HG03520 (cell line): Measurements from ENCODE around the gene XRCC6.
"Not testable (repeated sequence)": the region's sequence is repeated elsewhere in the genome, so short reads cannot be mapped to it uniquely, and the experiment has no call there.

Source experiments
- ATAC-seq: cut with Tn5 transposase; IDR thresholded peaks from one replicate; pipeline ENCODE4 v1.9.1; 2021; ENCODE audit warnings: mild to moderate bottlenecking, moderate library complexity; ENCODE audit not compliant: unreplicated experiment

XRCC6 gene

DNA sequence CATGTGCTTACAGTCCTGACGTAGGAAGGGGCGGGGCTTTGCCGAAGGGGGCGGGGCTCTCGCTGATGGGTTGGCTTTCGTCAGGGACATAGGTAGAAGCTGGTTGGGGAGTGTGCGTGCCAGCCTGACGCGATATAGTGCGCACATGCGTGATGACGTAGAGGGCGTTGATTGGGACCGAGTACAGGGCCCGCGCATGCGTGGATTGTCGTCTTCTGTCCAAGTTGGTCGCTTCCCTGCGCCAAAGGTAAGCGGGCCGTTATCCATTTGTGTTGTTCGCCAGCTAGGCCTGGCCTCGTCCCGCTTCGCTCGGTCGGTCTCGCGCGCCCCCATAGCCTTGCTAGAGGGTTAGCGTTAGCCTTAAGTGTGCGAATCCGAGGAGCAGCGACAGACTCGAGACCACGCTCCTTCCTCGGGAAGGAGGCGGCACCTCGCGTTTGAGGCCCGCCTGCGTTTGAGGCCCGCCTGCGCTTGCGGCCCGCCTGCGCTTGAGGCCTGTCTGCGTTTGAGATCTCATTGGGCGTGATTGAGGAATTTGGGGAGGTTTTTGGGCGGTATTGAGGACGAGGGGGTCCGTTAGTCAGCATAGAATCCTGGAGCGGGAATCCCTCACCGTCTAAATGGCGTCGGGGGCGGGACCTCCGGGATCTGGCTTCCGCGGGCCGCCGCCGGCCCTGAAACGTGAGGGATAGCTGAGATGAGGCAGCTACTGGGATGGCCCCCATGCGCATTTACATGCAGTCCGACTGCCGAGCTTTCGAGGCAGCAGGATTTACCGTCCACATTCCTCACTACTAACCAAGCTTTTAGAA is at the start of gene XRCC6:
Gene XRCC6, plus strand, starts transcription at position 197 of the 812 bp plus-strand sequence. CDS start 710 bp downstream, outside the sequence.
- peak; percentile 78 for ATAC-seq

GRCh38 chr22:41571786-41572185 is 49.3 kb upstream of the XRCC6 start:
- ATAC-seq = no peak

- not testable (repeated sequence) for ATAC-seq
Observed at GRCh38 chr22:41572305-41572704, 48.8 kb upstream of the XRCC6 start.

DNA sequence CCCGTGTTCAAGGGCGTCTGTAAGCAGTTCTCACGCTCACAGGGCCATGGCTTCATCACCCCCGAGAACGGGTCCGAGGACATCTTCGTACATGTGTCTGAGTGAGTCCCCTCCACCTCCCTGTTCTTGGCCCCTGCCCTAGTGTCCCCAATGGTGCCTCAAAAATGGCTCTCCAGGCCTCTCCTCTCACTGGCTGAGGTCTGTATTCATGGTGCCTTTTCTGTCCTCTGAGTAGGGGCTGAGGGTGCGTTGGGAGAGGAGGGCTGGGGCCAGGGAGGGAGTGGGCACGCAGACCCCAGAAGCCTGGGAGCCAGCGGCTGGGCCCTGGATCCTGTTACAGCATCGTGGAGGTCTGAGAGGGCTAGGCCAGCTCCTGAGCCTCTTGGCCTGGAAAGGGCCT is 47.4 kb upstream of the XRCC6 start:
- ATAC-seq = no peak

DNA sequence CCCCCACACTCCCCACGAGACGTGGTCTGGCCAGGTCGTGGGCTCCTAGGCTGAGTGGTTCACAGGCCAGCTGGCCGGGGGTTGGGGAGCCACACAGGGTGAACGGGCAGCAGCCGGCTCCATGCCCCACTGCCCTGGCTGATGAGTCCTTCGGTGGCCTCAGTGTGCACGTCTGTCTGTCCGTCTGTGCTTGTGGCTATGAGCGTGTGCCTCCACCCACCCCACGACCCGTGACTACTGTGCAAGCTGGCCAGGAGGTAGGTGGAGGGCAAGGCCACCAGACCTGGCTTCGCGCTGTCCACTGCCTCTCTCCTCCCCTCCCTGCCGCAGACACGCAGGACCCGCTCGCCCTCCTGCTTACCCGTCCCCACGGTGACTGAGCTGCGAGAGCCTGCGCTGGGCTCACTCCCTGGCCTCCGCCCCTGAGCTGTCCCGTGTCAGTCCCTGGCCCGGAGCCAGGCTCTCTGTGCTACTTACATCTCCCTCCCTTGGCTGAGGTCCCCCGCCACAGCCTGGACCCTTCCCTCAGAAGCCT is 46.2 kb upstream of the XRCC6 start:
- ATAC-seq = no peak

GRCh38 chr22:41575533-41575932 is 45.6 kb upstream of the XRCC6 start:
- no peak for ATAC-seq

- ATAC-seq = no peak
Observed at GRCh38 chr22:41576877-41577276, 44.2 kb upstream of the XRCC6 start.

- ATAC-seq = no peak
Observed at GRCh38 chr22:41578114-41578513, 43.0 kb upstream of the XRCC6 start.

GRCh38 chr22:41578818-41579217 is 42.3 kb upstream of the XRCC6 start:
- no peak for ATAC-seq

DNA sequence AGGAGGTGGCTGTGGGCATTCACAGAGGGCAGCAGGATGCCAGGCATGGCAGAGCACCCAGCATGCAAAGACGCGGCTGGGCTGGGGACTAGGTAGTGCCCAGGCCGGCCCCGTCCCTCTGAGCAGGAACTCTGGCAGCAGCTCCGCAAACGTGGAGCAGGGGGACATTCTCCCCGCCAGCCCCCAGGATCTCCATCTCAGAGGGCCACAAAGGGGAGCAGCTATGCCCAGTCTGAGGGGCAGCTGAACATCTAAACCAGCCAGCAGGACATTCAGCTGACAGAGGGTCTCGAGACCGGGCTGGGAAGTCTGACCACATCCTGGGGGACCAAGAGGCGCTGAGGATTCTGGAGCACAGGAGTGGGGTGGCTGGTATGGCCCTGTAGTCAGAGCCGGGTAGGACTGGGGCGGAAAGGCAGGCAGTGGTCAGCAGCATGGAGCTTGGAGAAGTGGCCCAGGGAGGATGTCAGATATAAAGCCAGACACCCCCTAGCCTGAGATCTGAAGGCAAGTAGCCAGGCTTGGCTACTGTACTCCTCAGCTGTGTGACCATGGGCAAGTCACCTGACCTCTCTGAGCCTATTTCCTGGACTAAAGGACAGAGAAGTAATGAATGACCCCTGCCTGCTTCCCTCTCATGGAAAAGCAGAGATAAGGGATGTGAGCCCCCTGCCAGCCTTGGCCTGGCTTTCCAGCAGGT is 41.6 kb upstream of the XRCC6 start:
- ATAC-seq = no peak

DNA sequence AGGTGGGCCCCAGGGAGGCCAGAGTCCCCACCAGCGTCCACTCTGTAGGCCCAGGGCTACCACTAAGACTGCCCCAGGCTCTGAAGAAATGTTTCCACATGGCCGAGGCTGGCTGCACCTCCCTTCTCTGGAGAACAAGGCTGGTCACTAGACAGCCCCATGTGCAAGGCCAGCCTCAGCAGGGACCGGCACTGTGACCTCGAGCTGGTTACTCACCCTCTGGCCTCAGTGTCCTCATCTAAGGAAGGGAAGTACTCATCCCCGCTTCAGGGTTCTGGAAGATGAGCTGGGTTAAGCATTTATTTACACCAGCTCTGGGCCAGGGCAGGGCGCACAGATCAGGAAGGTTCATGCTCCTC is 41.1 kb upstream of the XRCC6 start:
- no peak for ATAC-seq

DNA sequence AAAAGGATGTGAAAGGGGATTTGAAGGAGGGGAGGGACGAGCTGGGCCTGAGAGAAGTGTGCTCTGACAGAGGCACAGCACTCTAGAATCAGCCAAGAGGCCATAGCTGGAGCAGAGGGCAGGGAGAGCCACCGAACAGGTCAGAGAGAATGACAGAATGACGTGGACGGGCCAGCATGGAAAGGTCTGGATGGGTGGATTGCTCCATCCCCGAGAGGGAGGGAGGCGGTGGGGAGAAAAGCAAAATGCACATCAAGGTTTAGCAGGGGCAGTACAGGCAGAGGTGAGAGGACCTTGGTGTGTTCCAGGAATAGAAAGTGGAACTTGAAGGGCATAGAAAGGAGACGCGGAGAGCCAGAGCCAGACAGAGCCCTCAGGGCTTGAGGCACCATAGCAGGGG is 38.4 kb upstream of the XRCC6 start:
- no peak for ATAC-seq

DNA sequence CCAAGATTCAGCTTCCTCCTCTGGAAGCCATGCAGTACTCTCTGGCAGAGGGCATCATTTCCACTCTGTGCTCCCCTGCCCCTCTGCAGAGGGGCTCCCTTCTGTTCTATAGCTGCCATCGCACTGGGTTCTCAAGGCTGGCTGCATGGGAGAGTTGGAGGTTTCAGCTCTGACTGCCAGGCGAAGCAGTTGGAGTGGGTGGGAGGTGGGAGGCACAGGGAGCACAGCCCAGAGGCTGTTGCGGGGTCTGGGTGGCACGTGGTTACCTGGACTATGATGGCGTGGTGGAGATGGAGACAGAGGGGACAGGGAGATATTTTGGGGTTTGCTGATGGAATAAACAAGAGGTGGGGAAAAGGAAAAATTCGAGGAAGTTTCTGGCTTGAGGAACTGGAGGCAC is 36.2 kb upstream of the XRCC6 start:
- ATAC-seq = no peak

DNA sequence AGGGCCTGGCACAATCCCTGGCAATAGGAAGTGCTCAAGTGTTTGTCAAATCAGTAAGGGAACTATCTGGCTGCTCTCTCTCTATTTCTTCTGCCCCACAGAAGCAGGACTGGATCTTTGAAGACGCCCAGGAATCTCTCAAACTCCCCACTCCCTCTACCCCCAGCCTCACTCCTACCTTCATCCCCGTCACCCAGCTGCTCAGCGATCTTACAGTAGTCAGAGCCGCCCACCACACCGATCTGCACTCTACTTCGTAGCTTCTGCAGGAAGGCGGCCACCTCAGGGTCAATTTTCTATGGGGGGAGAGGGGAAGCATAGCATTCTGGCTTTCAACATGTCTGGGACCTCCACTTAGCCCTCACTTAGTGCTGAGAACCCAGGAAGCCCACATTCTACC is 35.2 kb upstream of the XRCC6 start:
- no peak for ATAC-seq

DNA sequence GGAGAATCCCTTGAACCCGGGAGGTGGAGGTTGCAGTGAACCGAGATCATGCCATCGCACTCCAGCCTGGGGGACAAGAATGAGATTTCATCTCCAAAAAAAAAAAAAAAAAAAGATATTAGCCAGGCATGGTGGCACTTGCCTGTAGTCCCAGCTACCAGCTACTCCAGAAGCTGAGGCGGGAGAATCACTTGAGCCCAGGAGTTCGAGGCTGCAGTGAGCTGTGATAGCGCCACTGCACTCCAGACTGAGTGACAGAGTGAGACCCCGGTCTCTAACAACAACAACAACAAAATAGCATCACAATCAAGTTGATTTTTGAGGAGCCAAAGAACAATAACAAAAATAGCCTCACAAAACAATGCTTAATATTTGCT is 33.8 kb upstream of the XRCC6 start:
- ATAC-seq = no peak

- ATAC-seq = peak; percentile 90
Observed at GRCh38 chr22:41589391-41590241, 31.5 kb upstream of the XRCC6 start, which contains the start of gene PMM1. Gene PMM1, minus strand, starts transcription at chr22:41589840. Its CDS starts 35 bp downstream, at chr22:41589805.

- ATAC-seq = not testable (repeated sequence)
Observed at GRCh38 chr22:41593336-41593960, 27.6 kb upstream of the XRCC6 start.

GRCh38 chr22:41595703-41596102 is 25.4 kb upstream of the XRCC6 start:
- ATAC-seq = no peak

DNA sequence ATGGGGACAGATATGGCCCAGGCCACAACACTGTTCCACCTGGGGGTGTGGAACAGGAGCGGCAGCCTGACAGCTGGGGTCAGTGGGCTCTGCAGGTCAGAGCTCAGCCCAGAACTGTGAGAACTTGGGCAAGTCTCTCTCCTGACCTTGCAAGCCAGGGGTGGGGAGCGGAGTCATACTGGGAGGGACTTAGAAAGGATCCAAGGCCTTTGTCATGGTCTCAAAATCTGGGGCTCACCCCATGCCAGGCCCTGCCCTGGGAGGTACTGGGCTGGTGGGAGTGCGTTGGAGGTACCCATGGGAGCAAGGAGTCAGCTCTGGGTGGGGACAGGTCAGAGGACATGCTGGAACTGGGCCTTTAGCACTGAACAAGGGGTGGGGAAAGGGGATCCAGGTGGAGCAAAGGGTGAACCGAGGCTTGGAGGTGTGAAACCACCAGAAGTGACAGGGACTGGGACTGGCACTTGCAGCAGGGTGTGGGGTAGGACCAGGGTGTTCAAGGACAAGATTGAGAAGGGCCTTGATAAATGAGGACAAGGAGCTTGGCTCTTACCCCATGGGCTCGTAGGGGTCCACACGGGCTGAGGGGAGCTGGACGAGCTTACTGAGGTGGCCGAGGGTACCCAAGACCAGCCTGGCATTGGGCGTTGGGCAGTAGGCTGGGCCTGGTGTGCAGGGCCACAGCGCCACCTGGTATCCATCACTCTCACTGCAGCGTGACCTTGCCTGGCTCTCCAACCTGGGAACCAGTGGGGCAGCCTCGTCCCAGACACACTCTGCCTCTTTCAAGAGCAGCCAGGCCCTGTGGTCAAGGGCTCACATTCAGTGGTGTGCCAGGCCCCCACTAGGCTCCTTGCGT is 24.1 kb upstream of the XRCC6 start:
- ATAC-seq = no peak

- no peak for ATAC-seq
Observed at GRCh38 chr22:41597635-41597953, 23.5 kb upstream of the XRCC6 start.
